GM12864 (cell line): ENCODE measurements around the gene SDHAF2.

Experiments
- DNase-seq: peaks from one replicate; pipeline ENCODE4 v3.0.0-alpha.2; 2011; ENCODE audit warnings: low read depth
- H3K4me3 ChIP-seq: 2 replicates; pipeline ENCODE4 v1.5.1; 2011; ENCODE audit warnings: mild to moderate bottlenecking, low read depth, low read length, control low read depth
- CTCF ChIP-seq: IDR thresholded peaks from 2 replicates; pipeline ENCODE4 v1.5.1; 2011; ENCODE audit warnings: low read depth, mild to moderate bottlenecking, moderate library complexity, low read length, control low read depth, inconsistent platforms; ENCODE audit errors: missing control alignments

The SDHAF2 gene

GRCh38 chr11:61411589-61411988 lies 18.3 kb upstream of the SDHAF2 start:
- H3K4me3 ChIP-seq, result no peak overlapping the region
- no peak for DNase-seq
- no peak for TF ChIP-seq CTCF

GRCh38 chr11:61413496-61413895 lies 16.4 kb upstream of the SDHAF2 start:
- no peak for DNase-seq
- H3K4me3 ChIP-seq, result no peak overlapping the region
- no peak for TF ChIP-seq CTCF

GRCh38 chr11:61414547-61414946 lies 15.4 kb upstream of the SDHAF2 start:
- TF ChIP-seq CTCF, result no peak
- no peak overlapping the region for H3K4me3 ChIP-seq
- DNase-seq, result no peak

GRCh38 chr11:61415381-61415780 lies 14.5 kb upstream of the SDHAF2 start:
- DNase-seq, result no peak
- no peak for TF ChIP-seq CTCF
- no peak overlapping the region for H3K4me3 ChIP-seq

- no peak for TF ChIP-seq CTCF
- no peak for DNase-seq
- no peak overlapping the region for H3K4me3 ChIP-seq
Observed at GRCh38 chr11:61416941-61417340, 13.0 kb upstream of the SDHAF2 start.

- TF ChIP-seq CTCF, result no peak
- DNase-seq, result no peak
Observed at GRCh38 chr11:61417670-61418069, 12.3 kb upstream of the SDHAF2 start.

GRCh38 chr11:61418136-61418535 lies 11.8 kb upstream of the SDHAF2 start:
- no peak overlapping the region for H3K4me3 ChIP-seq
- TF ChIP-seq CTCF, result no peak
- DNase-seq, result no peak

More at GRCh38 chr11:61417670-61418069, 12.3 kb upstream of the SDHAF2 start:
- H3K4me3 ChIP-seq, result no peak overlapping the region
